ENCODE results near the gene C13orf46. TPM values are rescaled to one million over a fixed set of nuclear protein-coding genes. Genes with fewer than 3 reads are reported as not detected.

Gene C13orf46
- total RNA-seq, 1 donor from 2014 or later = not detected

- DNase-seq (ENCODE audit: low read depth) = no peak
These were observed 1.2 kb downstream of the C13orf46 start for GRCh38 chr13:113972451-113973217.

- no peak for DNase-seq (ENCODE audit: low read depth)
These were observed 2.2 kb downstream of the C13orf46 start for GRCh38 chr13:113971471-113972231.

- no peak for DNase-seq (ENCODE audit: low read depth)
These were observed 2.9 kb downstream of the C13orf46 start for GRCh38 chr13:113970810-113971470.

- DNase-seq (ENCODE audit: low read depth) = no peak
These were observed 3.8 kb downstream of the C13orf46 start for GRCh38 chr13:113969973-113970611.

- no peak for DNase-seq (ENCODE audit: low read depth)
These were observed 4.4 kb downstream of the C13orf46 start for GRCh38 chr13:113969311-113969972.

GRCh38 chr13:113968463-113969310 is 5.2 kb downstream of the C13orf46 start:
- no peak for DNase-seq (ENCODE audit: low read depth)

GRCh38 chr13:113967729-113968462 is 6.0 kb downstream of the C13orf46 start:
- no peak for DNase-seq (ENCODE audit: low read depth)

GRCh38 chr13:113967206-113967720 is 6.6 kb downstream of the C13orf46 start:
- DNase-seq (ENCODE audit: low read depth) = no peak

GRCh38 chr13:113965968-113966884 is 7.7 kb downstream of the C13orf46 start:
- DNase-seq (ENCODE audit: low read depth) = no peak

GRCh38 chr13:113965383-113965874 is 8.4 kb downstream of the C13orf46 start:
- DNase-seq (ENCODE audit: low read depth) = no peak

- no peak for DNase-seq (ENCODE audit: low read depth)
These were observed 9.5 kb downstream of the C13orf46 start for GRCh38 chr13:113964251-113964995.

GRCh38 chr13:113963376-113963775 is 10.5 kb downstream of the C13orf46 start:
- no peak for DNase-seq (ENCODE audit: low read depth)

GRCh38 chr13:113962975-113963374 is 10.9 kb downstream of the C13orf46 start:
- DNase-seq (ENCODE audit: low read depth) = no peak

- DNase-seq (ENCODE audit: low read depth) = no peak
These were observed 11.5 kb downstream of the C13orf46 start for GRCh38 chr13:113962386-113962785.

- DNase-seq (ENCODE audit: low read depth) = no peak
These were observed 13.5 kb downstream of the C13orf46 start for GRCh38 chr13:113960276-113960948.

- no peak for DNase-seq (ENCODE audit: low read depth)
These were observed 14.7 kb downstream of the C13orf46 start for GRCh38 chr13:113959198-113959597.
